ENCODE results near the gene MB.

- TF ChIP-seq, protein P1, sequence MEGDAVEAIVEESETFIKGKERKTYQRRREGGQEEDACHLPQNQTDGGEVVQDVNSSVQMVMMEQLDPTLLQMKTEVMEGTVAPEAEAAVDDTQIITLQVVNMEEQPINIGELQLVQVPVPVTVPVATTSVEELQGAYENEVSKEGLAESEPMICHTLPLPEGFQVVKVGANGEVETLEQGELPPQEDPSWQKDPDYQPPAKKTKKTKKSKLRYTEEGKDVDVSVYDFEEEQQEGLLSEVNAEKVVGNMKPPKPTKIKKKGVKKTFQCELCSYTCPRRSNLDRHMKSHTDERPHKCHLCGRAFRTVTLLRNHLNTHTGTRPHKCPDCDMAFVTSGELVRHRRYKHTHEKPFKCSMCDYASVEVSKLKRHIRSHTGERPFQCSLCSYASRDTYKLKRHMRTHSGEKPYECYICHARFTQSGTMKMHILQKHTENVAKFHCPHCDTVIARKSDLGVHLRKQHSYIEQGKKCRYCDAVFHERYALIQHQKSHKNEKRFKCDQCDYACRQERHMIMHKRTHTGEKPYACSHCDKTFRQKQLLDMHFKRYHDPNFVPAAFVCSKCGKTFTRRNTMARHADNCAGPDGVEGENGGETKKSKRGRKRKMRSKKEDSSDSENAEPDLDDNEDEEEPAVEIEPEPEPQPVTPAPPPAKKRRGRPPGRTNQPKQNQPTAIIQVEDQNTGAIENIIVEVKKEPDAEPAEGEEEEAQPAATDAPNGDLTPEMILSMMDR (IDR thresholded peaks at IDR 0.05), result no peak
- no peak for TF ChIP-seq POLR2A (IDR thresholded peaks at IDR 0.05)
Observed at GRCh38 chr22:35642305-35642741, 25.2 kb upstream of the MB start.

Data from prostate gland (tissue), 2 donors.